ENCODE results near the gene RABL6. TPM values are rescaled to one million over a fixed set of nuclear protein-coding genes. Genes with fewer than 3 reads are reported as not detected.
"Not testable (repeated sequence)": the region's sequence is repeated elsewhere in the genome, so short reads cannot be mapped to it uniquely, and the experiment has no call there.

RABL6 gene, protein sequence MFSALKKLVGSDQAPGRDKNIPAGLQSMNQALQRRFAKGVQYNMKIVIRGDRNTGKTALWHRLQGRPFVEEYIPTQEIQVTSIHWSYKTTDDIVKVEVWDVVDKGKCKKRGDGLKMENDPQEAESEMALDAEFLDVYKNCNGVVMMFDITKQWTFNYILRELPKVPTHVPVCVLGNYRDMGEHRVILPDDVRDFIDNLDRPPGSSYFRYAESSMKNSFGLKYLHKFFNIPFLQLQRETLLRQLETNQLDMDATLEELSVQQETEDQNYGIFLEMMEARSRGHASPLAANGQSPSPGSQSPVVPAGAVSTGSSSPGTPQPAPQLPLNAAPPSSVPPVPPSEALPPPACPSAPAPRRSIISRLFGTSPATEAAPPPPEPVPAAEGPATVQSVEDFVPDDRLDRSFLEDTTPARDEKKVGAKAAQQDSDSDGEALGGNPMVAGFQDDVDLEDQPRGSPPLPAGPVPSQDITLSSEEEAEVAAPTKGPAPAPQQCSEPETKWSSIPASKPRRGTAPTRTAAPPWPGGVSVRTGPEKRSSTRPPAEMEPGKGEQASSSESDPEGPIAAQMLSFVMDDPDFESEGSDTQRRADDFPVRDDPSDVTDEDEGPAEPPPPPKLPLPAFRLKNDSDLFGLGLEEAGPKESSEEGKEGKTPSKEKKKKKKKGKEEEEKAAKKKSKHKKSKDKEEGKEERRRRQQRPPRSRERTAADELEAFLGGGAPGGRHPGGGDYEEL
- 34.4 TPM for total RNA-seq

DNA sequence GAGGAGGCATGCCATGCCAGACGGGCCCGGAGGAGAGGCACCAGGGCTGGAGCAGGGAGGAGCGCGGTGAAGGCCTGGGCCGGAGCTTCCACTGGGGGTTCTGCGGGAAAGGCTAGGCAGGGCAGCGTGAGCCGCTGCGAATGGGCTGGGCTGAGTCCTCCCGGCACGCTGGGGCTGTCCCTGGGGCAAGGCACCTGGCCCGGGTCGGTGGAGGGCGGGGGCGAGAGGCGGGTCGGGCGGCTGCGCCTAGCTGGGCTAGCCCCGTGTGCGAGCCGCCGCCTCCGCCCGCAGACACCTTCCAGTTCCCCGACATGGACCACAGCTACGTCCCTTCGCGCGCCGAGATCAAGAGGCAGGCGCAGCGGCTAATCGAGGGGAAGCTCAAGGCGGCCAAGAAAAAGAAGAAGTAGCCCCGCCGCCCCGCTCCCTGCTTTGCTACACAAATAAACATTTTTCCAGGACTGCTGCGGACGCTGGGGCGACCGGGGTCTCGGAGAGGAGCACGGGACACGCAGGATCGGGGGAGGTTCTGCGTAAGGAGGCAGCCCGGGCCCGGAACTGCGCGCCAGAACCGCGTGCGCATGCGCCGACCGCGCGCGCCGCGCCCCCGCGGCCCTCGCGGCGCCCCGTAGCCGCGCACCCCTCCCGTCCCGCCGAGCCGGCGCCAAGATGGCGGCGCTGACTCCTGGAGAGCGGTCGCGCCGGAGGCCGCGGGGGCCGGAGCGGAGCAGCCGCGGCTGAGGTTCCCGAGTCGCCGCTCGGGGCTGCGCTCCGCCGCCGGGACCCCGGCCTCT lies at the start of gene RABL6:
Gene RABL6 (plus strand): TSS at position 668 of the 794 bp plus-strand sequence. CDS start 249 bp downstream, outside the sequence.
- Histone ChIP-seq H3K9ac (ENCODE audit: low read depth in 1 of 3, low read length in 3 of 3) (peak within 1 kb of the TSS; percentile 77 to 91 (median 83)), H3K36me3 (ENCODE audit: control insufficient read depth in 3 of 3, insufficient read depth in 3 of 3, low read length in 3 of 3) (peaks cover 0 to 6% (median 2%) of the 10 kb centered on the region in 3 donors), H3K4me3 (ENCODE audit: low read length in 3 of 3) (peak within 1 kb of the TSS; percentile 78 to 89 (median 87)), H3K9me3 (ENCODE audit: control insufficient read depth in 3 of 3, low read length in 3 of 3) (no peaks in the 10 kb centered on the region), H3K27me3 (ENCODE audit: control insufficient read depth in 3 of 3, insufficient read depth in 3 of 3, low read length in 3 of 3) (peaks cover under 1 to 1% (median under 1%) of the 10 kb centered on the region in 3 donors), H3K4me1 (ENCODE audit: control insufficient read depth in 3 of 3, insufficient read depth in 3 of 3, low read length in 3 of 3) (peaks cover 25 to 36% (median 29%) of the 10 kb centered on the region in 3 donors), H3K27ac (ENCODE audit: low read depth, low read length) (peak within 1 kb of the TSS; percentile 81)

DNA sequence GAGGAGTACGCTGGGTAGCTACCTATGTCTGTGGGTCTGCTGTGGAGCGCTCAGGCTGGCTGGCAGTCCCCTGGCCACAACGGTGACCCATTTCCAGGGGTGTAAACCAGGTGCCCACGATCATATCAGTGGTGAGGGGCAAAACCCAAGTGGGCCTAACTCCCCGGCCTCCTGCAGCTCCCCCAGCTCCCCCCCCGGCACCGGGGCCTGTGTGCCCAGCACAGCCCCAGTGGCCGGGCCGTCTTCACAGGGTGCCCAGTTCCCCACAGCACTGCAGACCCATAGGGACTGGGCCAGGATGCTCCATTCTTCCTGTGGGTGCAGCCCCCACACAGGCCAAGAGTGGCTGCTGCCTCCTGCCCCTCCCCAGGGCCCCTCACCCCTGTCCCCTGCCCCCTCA lies 48.7 kb upstream of the RABL6 start:
- no peak overlapping the region for H3K27ac ChIP-seq (ENCODE audit: low read depth, low read length)

DNA sequence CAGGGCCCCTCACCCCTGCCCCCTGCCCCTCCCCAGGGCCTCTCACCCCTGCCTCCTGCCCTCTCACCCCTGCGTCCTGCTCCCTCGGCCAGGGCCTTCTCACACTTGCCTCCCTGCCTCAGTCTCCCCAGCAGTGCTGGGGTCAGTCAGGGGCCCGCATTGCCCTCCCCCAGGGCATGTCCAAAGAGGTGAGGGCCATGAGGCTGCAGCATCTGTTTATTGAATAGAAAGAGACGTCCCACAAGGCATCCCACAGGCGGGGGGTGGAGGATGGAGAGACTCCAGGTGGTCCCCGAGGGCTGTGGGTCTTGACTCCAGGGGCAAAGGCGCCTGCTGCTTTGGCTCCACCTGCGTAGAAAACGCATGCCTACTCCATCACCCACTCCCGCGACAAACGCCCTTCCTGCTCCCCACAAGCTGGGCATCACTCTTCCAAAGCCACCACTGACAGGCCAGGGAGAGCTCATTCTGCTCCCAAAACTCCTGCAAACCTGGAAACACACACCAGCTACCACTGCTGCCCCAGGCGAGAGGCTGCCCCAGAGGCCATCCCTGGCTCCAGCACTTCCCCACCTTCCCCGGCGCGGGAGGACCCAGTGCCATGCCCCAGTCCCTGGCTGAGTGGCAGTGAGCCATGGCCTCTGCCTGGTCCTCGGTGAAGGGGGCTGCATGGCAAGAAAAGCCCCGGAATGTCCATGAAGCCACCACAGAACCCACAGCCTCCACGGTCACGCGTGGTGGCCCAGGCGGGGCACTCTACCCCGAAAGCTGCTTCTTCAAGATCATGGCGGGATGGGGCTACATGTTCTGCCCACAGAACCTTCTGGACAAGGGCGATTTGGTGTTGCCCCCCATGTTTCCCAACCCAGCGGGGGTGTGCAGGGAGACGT lies 48.1 kb upstream of the RABL6 start:
- H3K27ac ChIP-seq (ENCODE audit: low read depth, low read length) = no peak overlapping the region
- peaks cover 13 to 22% (median 15%) of the 10 kb centered on the region in 3 donors for H3K4me1 ChIP-seq (ENCODE audit: control insufficient read depth in 3 of 3, insufficient read depth in 3 of 3, low read length in 3 of 3)
- H3K9me3 ChIP-seq (ENCODE audit: control insufficient read depth in 3 of 3, low read length in 3 of 3) = peaks cover 2 to 9% (median 8%) of the 10 kb centered on the region in 3 donors
- peaks cover 2 to 12% (median 6%) of the 10 kb centered on the region in 3 donors for H3K27me3 ChIP-seq (ENCODE audit: control insufficient read depth in 3 of 3, insufficient read depth in 3 of 3, low read length in 3 of 3)
- H3K9ac ChIP-seq (ENCODE audit: low read depth in 1 of 3, low read length in 3 of 3) = no peak overlapping the region
- no peaks in the 10 kb centered on the region for H3K36me3 ChIP-seq (ENCODE audit: control insufficient read depth in 3 of 3, insufficient read depth in 3 of 3, low read length in 3 of 3)
- H3K4me3 ChIP-seq (ENCODE audit: low read length in 3 of 3) = no peak overlapping the region

More for the DNA sequence above, 48.7 kb upstream of the RABL6 start:
- Histone ChIP-seq H3K9me3 (ENCODE audit: control insufficient read depth in 3 of 3, low read length in 3 of 3) (peaks cover 2 to 9% (median 8%) of the 10 kb centered on the region in 3 donors), H3K36me3 (ENCODE audit: control insufficient read depth in 3 of 3, insufficient read depth in 3 of 3, low read length in 3 of 3) (no peaks in the 10 kb centered on the region), H3K4me3 (ENCODE audit: low read length in 3 of 3) (no peak overlapping the region), H3K27me3 (ENCODE audit: control insufficient read depth in 3 of 3, insufficient read depth in 3 of 3, low read length in 3 of 3) (peaks cover 2 to 8% (median 6%) of the 10 kb centered on the region in 3 donors), H3K9ac (ENCODE audit: low read depth in 1 of 3, low read length in 3 of 3) (no peak overlapping the region), H3K4me1 (ENCODE audit: control insufficient read depth in 3 of 3, insufficient read depth in 3 of 3, low read length in 3 of 3) (peaks cover 13 to 22% (median 15%) of the 10 kb centered on the region in 3 donors)

DNA sequence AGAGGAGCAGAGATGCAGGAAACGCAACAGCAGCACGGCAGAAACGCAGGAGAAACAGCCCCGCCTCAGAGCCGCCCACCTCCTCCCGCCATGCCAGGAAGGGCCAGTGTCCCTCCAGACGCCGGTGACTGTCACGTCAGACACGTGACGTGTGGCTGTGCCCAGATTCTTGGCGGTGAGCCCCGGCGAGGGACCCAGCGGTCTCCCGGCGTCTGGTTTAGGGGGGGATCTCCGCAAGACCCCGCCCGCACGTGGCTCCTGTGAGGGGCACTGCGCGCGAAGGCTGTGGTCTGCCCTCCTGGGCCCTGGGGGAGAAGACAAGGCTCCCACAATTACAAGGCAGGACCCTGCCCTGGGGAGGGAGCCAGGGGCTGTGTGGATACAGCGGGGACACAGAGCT lies 47.3 kb upstream of the RABL6 start:
- Histone ChIP-seq H3K27ac (ENCODE audit: low read depth, low read length) (no peak overlapping the region), H3K9me3 (ENCODE audit: control insufficient read depth in 3 of 3, low read length in 3 of 3) (peaks cover 2 to 9% (median 8%) of the 10 kb centered on the region in 3 donors), H3K27me3 (ENCODE audit: control insufficient read depth in 3 of 3, insufficient read depth in 3 of 3, low read length in 3 of 3) (peaks cover 2 to 12% (median 6%) of the 10 kb centered on the region in 3 donors), H3K36me3 (ENCODE audit: control insufficient read depth in 3 of 3, insufficient read depth in 3 of 3, low read length in 3 of 3) (no peaks in the 10 kb centered on the region), H3K4me1 (ENCODE audit: control insufficient read depth in 3 of 3, insufficient read depth in 3 of 3, low read length in 3 of 3) (peaks cover 13 to 22% (median 15%) of the 10 kb centered on the region in 3 donors), H3K4me3 (ENCODE audit: low read length in 3 of 3) (no peak overlapping the region), H3K9ac (ENCODE audit: low read depth in 1 of 3, low read length in 3 of 3) (no peak overlapping the region)

DNA sequence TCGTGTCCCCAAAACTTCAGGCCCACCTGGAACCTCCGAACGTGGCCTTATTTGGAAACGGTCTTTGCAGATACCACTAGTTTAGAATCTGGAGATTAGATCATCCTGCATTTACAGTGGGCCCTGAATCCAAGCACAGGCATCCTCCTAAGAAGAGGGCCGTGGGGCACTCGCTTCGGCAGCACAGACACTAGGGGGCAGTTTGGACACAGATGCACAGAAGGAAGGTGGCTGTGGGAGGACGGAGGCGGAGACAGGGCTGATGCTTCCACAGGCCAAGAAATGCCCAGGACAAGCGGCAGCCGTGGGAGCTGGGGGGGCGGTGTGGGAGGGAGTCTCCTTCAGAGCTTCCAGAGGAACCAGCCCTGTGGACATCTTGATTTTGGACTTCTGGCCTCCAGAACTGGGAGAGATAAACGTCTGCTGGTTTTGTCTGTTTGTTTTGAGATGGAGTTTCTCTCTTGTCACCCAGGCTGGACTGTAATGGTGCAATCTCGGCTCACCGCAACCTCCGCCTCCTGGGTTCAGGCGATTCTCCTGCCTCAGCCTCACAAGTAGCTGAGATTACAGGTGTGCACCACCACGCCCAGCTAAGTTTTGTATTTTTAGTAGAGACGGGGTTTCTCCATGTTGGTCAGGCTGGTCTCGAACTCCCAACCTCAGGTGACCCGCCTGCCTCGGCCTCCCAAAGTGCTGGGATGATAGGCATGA lies 46.8 kb upstream of the RABL6 start:
- Histone ChIP-seq H3K4me1 (ENCODE audit: control insufficient read depth in 3 of 3, insufficient read depth in 3 of 3, low read length in 3 of 3) (peaks cover 13 to 22% (median 16%) of the 10 kb centered on the region in 3 donors), H3K27me3 (ENCODE audit: control insufficient read depth in 3 of 3, insufficient read depth in 3 of 3, low read length in 3 of 3) (peaks cover 2 to 12% (median 6%) of the 10 kb centered on the region in 3 donors)
- H3K4me3 ChIP-seq (ENCODE audit: low read length in 3 of 3); H3K36me3 ChIP-seq (ENCODE audit: control insufficient read depth in 3 of 3, insufficient read depth in 3 of 3, low read length in 3 of 3); H3K9ac ChIP-seq (ENCODE audit: low read depth in 1 of 3, low read length in 3 of 3); H3K27ac ChIP-seq (ENCODE audit: low read depth, low read length); H3K9me3 ChIP-seq (ENCODE audit: control insufficient read depth in 3 of 3, low read length in 3 of 3): not testable (repeated sequence)

DNA sequence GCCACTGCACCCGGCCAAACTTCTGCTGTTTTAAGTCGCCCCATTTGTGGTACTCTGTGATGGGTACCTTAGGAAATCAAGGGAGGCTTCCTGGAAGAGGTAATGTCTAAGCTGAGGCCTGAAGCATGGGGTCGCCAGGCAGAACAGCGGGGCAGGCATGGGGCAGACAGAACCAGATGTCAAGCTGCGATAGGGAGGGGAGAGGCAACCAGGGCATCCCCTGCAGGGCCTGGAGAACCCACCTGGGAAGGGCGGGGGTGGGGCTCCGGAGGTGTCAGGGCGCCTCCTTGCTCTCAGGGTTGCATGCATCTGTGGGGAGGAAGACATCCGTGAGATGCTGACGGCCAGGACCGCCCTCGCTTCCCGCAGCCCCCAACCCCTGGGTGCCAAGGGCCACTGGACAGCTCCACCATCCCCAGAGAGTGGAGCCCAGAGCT lies 46.2 kb upstream of the RABL6 start:
- Histone ChIP-seq H3K4me1 (ENCODE audit: control insufficient read depth in 3 of 3, insufficient read depth in 3 of 3, low read length in 3 of 3) (peaks cover 13 to 21% (median 17%) of the 10 kb centered on the region in 3 donors), H3K9me3 (ENCODE audit: control insufficient read depth in 3 of 3, low read length in 3 of 3) (no peaks in the 10 kb centered on the region), H3K27me3 (ENCODE audit: control insufficient read depth in 3 of 3, insufficient read depth in 3 of 3, low read length in 3 of 3) (peaks cover 2 to 12% (median 6%) of the 10 kb centered on the region in 3 donors), H3K36me3 (ENCODE audit: control insufficient read depth in 3 of 3, insufficient read depth in 3 of 3, low read length in 3 of 3) (no peaks in the 10 kb centered on the region), H3K9ac (ENCODE audit: low read depth in 1 of 3, low read length in 3 of 3) (no peak overlapping the region), H3K27ac (ENCODE audit: low read depth, low read length) (no peak overlapping the region), H3K4me3 (ENCODE audit: low read length in 3 of 3) (no peak overlapping the region)

DNA sequence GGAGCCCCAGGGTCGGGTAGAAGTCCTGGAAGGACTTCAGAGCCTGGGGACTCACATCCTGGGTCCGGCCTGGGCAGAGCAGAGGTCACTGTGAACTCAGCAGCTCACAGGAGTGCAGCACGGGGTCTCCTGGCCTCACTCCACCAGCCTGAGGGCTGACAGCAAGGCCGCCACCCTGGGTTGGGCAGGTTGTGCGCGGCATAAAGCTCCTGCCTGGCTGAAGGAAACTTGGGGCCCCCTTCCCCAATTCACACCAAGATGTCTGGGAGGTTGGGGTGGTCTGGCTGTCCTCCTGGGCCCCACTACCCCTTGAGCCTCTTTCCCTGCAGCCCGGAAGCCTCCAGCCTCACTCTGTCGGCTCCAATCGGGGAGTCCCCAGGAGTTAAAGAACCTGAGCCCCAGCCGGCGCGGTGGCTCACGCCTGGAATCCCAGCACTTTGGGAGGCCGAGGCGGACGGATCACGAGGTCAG lies 45.5 kb upstream of the RABL6 start:
- no peaks in the 10 kb centered on the region for H3K9me3 ChIP-seq (ENCODE audit: control insufficient read depth in 3 of 3, low read length in 3 of 3)
- H3K4me1 ChIP-seq (ENCODE audit: control insufficient read depth in 3 of 3, insufficient read depth in 3 of 3, low read length in 3 of 3) = peaks cover 10 to 17% (median 15%) of the 10 kb centered on the region in 3 donors
- no peak overlapping the region for H3K4me3 ChIP-seq (ENCODE audit: low read length in 3 of 3)
- no peak overlapping the region for H3K9ac ChIP-seq (ENCODE audit: low read depth in 1 of 3, low read length in 3 of 3)
- no peaks in the 10 kb centered on the region for H3K36me3 ChIP-seq (ENCODE audit: control insufficient read depth in 3 of 3, insufficient read depth in 3 of 3, low read length in 3 of 3)
- H3K27me3 ChIP-seq (ENCODE audit: control insufficient read depth in 3 of 3, insufficient read depth in 3 of 3, low read length in 3 of 3) = peaks cover 2 to 12% (median 6%) of the 10 kb centered on the region in 3 donors
- H3K27ac ChIP-seq (ENCODE audit: low read depth, low read length) = no peak overlapping the region

DNA sequence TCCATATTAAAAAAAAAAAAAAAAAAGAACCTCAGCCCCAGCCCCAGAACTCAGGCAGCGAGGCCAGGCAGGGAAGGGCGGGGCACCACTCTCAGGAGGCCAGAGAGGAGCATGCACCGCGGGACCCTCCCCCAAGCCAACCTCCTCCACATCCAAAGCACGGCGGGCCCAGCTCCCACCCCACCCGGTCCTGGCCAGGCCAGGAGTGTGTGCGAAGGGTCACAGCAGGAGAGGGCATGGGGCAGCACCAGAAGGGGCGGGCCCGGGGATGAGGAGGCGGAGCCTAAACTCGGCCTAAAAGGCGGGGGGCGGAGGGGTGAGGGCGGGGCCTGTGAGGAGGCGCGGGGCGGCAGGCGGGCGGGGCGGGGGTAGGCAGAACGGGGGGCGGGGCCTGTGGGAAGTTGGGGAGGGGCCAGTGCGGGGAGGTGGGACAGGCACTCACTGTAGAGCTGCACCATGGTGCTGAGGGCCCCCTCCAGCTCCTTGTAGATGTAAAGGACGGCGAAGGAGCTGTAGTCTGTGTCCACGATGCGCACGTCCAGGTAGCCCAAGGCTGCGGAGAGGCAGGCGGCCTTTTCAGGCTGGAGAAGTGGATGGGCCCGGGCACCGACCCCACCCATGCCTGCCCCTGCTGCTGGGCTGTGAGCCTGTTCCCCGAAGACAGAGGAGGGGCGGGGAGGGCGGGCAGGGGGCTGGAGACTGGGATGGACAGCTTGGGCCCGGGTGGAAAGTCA lies 44.7 kb upstream of the RABL6 start:
- Histone ChIP-seq H3K4me1 (ENCODE audit: control insufficient read depth in 3 of 3, insufficient read depth in 3 of 3, low read length in 3 of 3) (peaks cover 4 to 9% (median 6%) of the 10 kb centered on the region in 3 donors), H3K27ac (ENCODE audit: low read depth, low read length) (no peak overlapping the region), H3K9ac (ENCODE audit: low read depth in 1 of 3, low read length in 3 of 3) (no peak overlapping the region), H3K9me3 (ENCODE audit: control insufficient read depth in 3 of 3, low read length in 3 of 3) (no peaks in the 10 kb centered on the region), H3K36me3 (ENCODE audit: control insufficient read depth in 3 of 3, insufficient read depth in 3 of 3, low read length in 3 of 3) (no peaks in the 10 kb centered on the region), H3K27me3 (ENCODE audit: control insufficient read depth in 3 of 3, insufficient read depth in 3 of 3, low read length in 3 of 3) (peaks cover 7 to 16% (median 11%) of the 10 kb centered on the region in 3 donors), H3K4me3 (ENCODE audit: low read length in 3 of 3) (no peak overlapping the region)
